HG03139 (cell line): Measurements from ENCODE around the gene ANO7.

Source experiments
- ATAC-seq: cut with Tn5 transposase; IDR thresholded peaks from one replicate; pipeline ENCODE4 v1.9.1; 2021; ENCODE audit not compliant: unreplicated experiment

The ANO7 gene

DNA sequence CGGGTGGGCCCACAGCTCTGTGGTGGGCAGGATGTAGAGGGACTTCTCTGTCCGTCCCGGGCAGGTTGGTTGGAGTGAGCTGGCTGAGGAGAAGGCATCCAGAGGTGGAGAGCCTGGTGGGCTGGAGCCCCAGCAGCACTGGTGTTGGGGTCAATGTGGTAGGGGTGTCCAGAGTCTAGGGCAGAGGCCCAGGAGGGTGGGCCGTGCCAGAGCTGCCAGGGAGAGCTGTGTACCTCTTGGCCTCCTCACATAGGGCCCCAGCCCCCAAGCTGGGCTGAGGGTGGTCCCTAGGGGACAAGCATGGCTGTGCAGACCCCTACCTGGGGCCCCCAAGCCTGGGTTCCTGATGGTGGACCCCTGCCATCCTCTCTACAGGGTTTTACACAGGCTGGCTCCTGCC, 16.0 kb downstream of the ANO7 start:
- no peak for ATAC-seq

DNA sequence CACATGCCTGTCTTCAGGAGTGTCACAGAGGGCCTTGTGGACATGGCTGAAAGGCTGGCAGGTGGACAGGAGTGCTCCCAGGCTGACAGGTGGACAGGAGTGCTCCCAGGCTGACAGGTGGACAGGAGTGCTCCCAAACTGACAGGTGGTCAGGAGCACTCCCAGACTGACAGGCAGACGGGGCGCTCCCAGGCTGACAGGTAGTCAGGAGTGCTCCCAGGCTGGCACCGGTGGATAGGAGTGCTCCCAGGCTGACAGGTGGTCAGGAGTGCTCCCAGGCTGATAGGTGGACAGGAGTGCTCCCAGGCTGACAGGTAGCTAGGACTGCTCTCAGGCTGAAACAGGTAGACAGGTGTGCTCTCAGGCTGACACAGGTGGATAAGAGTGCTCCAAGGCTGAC, 16.6 kb downstream of the ANO7 start:
- no peak for ATAC-seq

DNA sequence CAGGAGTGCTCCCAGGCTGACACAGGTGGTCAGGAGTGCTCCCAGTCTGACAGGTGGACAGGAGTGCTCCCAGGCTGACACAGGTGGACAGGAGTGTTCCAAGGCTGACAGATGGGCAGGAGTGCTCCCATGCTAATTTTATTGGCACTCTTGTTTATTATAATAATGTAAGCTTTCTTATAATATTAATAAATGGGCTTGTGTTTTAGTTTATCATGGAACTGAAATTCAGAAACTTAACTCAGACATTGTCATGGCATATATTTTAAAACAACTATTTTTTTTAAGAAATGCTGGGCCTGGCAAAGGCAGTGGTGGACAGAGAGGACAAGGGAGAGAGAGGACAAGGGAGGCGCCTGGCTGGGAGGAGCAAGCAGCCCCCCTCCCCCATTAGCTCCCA, 18.7 kb downstream of the ANO7 start:
- no peak for ATAC-seq

DNA sequence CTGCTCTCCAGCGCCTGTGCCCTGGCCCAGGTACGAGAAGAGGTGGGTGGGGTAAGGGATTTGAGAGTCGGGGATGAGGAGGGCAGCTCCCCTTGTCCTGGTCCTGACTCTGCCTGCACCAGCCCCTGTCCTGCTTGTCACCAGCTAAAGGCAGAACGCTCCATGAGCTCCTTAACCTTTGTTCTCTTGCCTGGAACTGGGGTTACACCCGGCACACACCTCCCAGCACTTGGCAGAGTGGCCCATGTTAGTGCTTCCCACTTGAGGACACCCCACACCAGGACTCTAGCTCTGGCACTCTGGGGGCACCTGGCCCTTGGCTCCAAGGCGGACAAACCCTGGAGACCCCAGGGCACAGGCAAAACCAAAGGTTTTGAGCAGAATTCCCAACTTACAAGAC, 19.2 kb downstream of the ANO7 start:
- ATAC-seq, result no peak

DNA sequence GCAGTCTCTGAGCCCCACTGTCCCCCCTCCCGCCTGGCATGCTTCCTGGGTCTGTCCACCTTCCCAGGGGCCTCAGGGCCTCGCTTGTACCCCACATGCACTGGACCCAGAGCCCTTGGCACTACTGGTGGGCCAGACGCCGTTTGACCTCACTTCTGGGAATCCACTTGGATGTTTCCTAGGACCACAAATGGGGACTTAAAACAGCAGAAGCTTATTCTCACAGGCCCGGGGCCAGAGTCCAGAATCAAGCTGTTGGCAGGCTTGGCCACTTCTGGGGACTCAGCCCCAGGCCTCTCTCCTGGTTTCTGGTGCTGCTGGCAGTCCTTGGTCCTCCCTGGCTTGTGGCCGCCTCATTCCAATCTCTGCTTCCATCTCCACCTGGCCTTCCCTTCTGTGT, 19.6 kb downstream of the ANO7 start:
- no peak for ATAC-seq

DNA sequence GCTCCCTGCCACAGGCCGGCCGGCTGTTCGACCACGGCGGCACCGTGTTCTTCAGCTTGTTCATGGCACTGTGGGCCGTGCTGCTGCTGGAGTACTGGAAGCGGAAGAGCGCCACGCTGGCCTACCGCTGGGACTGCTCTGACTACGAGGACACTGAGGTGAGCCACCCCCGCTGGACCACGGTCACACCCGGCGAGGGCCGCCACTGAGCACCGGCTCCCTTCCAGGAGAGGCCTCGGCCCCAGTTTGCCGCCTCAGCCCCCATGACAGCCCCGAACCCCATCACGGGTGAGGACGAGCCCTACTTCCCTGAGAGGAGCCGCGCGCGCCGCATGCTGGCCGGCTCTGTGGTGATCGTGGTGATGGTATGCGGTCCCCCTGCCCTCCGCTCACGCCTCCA, 20.8 kb downstream of the ANO7 start:
- no peak for ATAC-seq

DNA sequence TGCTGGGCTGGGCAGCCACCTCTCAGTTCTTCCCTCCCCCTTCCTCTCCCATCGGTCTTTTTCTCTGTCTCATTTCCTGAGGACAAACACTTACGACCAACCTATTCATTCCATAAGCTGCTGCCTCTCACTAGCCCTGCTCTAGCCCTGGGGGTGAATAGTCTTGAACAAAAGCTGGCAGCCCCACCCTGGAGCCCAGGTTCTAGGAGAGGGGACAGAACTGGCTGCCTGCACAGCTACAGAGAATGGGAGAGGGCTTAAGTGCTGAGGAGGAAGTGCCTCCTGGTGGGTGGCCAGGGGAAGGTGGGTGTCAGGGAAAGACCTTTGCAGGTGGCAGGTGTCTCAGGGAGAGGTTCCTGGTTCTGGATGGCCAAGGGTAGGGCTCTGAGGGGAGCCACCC, 22.8 kb downstream of the ANO7 start:
- no peak for ATAC-seq

DNA sequence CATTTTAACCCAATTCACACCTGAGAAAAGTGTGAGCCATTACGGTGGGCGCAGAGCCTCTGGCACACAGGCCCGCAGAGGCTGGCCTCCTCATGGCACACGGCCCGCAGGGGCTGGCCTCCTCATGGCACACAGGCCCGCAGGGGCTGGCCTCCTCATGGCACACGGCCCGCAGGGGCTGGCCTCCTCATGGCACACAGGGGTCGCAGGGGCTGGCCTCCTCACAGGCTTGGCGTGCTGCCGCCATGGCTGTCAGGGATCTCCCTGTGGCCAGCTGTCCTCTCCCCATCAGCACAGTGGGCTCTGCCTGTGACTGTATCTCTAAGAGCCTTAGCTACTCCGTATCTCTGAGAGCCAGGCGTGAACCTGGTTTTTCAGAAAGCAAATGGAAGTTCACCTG, 24.6 kb downstream of the ANO7 start:
- ATAC-seq, result no peak

DNA sequence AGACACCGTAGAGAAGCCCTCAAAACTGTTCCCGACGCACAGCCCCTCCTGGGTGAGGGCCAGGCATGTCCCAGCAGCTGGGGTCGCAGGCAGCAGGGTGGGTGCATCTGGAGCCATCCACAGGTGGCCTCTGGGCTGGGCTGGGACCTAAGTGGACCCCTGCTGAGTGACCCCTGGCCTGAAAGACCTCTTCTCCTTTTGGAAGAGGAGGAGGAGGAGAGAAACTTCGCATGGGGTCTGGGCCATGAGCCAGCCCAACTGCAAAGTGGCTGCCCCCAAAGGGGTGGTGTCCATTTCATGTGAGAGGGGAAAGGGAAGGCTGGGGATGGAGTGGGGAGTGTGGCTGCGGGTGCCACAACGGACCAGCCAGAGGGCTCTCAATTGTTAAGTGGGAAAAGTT, 25.1 kb downstream of the ANO7 start:
- no peak for ATAC-seq

DNA sequence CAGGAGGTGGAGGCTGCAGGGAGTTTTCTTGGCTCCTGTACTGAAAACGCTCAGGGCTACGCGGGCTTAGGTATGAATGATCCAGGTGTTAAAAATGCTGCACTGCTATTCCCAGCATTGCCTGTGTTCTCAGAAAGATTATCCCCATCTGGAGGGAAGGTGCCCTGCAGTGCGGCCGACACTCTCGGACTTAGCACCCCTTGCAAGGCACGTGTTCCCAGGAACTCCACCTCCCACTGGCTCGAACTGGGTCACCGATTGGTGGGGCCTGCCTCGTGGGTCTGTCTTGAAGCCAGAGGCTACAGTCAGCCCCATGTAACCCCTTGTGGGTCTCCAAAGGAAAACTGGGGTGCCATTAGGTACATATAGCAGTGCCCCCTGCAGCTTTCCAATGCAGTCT, 25.7 kb downstream of the ANO7 start:
- no peak for ATAC-seq

DNA sequence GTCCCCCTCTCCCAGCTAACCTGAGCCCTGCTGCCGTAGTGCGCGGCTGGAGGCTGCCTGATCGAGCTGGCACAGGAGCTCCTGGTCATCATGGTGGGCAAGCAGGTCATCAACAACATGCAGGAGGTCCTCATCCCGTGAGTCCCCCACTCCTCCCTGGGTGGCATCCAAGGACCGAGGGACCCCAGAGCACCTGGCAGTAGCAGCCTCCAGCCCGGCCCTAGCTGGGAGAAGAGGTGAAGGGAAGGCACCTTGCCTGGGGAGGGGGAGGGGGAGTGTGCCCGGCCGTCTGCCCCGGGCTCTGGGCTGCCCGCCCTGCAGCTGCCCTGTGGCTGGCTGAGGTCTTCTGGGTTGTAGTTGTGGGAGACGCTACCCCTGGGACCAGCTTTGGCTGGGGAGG, 26.3 kb downstream of the ANO7 start:
- ATAC-seq, result no peak

DNA sequence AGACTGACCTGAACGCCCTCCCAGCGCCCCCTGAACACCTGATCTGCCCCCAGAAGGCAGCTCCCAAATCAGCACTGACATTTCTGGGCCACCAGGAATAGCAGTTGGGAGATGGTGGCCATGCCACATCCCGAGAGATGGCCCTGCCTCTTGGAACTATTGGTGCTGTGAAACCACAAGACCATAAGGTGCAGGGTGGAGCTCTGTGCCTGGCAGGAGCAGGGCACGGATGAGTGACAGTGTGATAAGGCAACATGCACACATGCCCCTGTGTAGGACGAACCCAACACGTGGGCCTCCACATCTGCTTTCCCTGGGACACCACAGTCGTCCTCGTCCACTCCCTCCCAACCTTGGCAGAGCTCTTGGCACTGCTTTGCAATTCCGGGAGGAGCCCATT, 26.9 kb downstream of the ANO7 start:
- ATAC-seq, result no peak

DNA sequence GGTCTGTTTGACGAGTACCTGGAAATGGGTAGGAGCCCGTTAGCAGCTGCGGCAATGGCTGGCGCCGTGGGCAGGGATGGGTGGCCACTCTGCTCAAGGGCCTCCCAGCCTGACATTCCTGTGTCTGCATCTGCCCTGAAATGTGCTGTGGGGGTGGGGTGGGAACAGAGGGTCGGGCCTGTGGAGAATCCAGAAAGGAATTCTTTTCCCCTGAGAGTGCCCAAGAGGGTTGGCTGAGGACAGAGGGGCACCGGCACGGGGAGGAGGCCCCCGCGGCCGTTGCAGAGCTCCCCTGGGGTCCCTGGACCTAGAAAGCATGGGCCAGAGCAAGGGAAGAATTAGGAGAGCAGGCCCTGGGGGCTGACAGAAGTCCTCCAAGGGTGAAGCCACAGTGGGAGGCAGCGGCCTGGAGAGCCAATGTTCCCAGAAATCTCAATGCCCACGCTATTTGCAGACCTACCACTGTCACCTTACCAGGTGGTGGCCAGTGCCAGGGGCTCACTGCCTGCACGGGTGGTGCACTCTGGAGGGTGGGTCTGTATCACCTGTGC, 27.8 kb downstream of the ANO7 start:
- no peak for ATAC-seq

DNA sequence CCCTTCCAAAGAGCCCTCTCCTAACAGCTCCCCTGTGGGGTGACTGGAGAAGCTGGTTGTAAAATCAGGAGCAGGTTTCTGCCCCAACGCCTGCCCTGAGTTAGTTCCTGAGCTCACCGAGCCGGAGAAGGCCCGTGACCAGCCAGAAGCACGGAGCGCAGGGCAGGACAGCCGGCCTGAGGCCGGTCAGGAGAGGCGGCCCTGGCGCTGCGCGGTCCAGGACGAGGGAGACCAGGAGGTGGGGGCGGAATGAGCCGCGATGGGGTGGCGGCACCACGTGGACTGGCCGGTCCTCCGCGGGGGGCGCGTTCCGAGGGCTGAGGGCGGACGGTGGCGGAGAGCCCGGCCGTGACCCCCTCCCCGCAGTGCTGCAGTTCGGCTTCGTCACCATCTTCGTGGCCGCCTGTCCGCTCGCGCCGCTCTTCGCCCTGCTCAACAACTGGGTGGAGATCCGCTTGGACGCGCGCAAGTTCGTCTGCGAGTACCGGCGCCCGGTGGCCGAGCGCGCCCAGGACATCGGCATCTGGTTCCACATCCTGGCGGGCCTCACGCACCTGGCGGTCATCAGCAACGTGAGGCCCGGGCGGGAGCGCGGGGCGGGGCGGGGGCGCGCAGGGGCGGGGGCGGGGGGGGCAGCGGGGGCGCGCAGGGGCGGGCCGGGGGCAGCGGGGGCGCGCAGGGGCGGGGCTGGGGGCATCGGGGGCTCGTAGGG, 29.0 kb downstream of the ANO7 start:
- no peak for ATAC-seq

DNA sequence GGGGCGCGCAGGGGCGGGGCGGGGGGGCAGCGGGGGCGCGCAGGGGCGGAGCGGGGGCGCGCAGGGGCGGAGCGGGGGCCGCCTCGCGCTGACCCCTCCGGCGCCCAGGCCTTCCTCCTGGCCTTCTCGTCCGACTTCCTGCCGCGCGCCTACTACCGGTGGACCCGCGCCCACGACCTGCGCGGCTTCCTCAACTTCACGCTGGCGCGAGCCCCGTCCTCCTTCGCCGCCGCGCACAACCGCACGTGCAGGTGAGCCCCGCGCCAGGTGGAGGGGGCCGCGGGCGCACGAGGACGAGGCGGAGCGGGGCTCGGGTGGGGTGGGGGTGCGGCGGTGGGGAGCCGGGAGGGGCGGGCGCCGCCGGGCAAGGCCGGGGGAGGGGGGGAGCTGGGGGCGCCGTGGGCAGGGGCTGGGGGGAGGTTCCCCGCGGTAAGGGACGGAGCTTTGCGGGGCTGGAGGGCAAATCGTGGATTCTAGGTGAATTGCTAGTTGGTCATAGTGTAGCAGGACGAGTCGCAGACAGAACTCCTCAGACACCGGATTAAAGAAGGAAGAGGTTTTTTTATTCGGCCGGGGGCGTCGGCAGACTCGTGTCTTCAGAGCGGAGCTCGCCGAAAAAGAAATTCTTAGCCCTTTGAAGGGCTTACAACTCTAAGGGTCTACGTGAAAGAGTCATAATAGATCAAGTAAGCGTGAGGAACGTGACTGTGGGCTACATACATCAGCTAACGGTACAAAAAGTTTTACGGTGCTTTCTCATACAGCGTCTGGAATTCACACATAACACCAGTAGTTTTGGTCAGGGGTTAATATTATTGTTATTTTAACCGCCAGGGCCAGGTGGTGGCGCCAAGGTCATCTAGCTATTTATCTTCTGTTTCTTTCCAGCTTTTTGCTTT, 29.9 kb downstream of the ANO7 start:
- no peak for ATAC-seq

DNA sequence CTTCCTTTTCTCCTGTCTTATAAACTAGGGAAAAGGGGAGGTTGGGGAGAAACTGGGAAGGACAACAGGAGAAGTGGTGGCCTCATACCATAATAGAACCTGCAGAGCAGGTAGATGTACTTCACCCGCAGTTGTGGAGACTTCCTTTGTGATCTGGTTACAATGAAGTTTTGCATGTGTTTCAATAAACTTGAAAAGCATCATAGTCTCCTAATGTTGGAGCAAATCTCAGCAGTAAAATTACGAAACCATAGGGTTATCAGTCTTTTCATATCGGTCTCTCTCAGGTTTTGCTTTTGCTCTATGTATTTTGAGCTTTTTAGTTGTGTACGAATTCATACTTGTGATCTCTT, 30.5 kb downstream of the ANO7 start:
- no peak for ATAC-seq

DNA sequence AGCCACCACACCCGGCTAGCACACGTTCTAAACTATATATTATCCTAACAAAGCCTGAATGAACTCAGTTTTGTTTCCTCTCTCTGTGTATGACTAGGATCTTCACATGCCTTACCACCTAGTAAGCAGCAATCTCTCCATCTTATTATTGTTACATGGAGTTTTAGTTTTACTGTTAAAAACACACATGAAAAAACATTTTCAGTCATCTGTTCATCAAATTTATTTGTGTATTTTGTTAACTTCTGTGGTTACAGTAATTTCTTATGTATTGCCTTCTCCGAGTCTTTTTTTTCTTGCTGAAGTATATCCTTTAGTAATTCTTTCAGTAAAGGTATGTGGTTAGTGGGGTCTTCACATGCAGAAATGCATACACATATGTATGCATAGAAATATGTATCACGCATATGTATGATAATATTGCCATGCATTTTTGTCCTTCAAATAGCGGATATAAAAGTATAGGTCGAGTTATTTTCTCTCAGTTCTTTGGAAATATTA, 31.4 kb downstream of the ANO7 start:
- no peak for ATAC-seq

DNA sequence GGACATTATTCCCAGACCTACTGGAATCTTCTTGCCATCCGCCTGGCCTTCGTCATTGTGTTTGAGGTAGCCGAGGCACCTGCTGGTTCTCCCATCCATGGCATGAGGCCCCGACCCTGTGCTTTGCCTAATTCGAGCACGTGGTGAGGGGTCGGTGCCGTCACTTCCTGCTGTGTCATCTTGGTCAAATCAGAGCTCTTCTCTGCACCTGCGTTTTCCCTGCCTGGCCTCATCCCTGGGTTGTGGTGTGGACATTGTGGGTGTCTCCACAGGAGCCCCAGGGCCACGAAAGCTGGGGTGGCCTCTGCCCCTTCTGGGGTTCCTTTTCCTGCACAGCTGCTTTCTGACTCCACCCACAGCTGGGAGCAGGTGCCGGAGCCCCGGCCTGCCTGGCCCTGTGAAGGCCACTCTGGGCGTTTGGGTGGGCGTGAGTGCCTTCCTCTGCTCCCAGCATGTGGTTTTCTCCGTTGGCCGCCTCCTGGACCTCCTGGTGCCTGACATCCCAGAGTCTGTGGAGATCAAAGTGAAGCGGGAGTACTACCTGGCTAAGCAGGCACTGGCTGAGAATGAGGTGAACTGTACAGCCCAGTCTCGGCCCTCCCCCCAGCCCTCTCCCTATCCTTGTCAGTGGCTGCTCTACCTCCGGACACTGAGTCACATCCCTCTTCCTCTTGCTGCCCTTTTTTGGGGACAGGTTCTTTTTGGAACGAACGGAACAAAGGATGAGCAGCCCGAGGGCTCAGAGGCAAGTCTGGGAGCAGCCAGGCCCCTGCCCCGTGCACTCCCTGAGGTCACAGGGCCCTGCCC, 34.9 kb downstream of the ANO7 start:
- ATAC-seq, result no peak

DNA sequence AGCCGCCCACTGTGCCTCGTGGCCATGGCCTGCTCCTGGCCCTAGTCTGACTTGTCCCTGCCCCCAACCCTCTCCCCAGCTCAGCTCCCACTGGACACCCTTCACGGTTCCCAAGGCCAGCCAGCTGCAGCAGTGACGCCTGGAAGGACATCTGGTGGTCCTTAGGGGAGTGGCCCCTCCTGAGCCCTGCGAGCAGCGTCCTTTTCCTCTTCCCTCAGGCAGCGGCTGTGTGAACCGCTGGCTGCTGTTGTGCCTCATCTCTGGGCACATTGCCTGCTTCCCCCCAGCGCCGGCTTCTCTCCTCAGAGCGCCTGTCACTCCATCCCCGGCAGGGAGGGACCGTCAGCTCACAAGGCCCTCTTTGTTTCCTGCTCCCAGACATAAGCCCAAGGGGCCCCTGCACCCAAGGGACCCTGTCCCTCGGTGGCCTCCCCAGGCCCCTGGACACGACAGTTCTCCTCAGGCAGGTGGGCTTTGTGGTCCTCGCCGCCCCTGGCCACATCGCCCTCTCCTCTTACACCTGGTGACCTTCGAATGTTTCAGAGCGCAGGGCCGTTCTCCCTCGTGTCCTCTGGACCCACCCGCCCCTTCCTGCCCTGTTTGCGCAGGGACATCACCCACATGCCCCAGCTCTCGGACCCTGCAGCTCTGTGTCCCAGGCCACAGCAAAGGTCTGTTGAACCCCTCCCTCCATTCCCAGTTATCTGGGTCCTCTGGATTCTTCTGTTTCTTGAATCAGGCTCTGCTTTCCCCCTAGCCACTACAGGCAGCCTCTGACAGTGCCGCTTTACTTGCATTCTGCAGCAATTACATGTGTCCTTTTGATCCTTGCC, 35.8 kb downstream of the ANO7 start:
- no peak for ATAC-seq

DNA sequence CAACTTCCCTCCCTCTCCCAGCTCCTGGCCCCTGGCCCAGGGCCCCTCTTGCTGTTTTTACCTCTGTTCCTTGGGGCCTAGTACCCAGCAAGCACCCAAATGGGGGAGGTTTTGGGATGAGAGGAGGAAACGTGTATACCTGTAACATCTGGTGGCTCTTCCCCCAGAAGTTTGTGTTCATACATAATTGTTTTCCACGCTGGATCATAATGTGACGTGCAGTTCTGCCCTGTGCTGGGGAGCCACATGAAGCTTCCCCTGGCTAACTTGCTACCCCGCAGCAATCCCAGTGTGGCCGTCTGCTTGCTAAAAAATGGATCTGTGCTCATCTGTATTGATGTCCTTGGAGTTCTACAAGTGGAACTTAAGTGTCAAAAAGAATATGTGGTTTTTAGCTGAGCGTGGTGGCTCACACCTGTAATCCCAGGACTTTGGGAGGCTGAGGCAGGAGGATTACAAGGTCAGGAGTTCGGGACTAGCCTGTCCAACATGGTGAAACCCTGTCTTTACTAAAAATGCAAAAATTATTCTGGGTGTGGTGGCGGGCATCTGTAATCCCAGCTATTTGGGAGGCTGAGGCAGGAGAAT, 36.5 kb downstream of the ANO7 start:
- no peak for ATAC-seq
